ENCODE results near the gene PACS2. TPM values are rescaled to one million over a fixed set of nuclear protein-coding genes. Genes with fewer than 3 reads are reported as not detected.

Gene PACS2
- total RNA-seq, 2 experiments from 2014 or later, result 26.7 to 30.4 TPM

DNA sequence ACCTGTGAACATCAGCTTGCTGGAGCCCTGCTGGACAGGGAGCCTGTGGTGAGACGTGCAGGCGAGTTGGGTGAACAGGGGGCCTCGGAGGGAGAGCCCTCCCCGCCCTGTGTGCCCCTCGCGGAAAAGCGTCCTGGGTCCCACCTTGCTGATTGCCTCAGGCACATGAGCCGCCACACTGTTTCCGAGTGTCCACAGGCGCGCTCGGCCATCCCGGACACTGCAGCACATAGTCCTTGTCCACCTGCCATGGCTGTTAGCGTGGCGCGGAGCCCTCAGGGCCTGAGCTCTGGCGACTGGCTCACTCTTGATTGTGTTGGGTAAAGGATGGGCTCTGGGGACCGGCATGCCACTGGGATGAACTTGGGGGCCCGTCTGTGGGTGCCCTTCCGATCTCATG, 40.0 kb downstream of the PACS2 start:
- H3K9me3 Mint-ChIP-seq, result no peaks in the 10 kb centered on the region
- no peak overlapping the region for H3K27ac Mint-ChIP-seq
- no peak for ATAC-seq
- CTCF ChIA-PET, result no interaction called here
- DNase-seq, result no peak
- POLR2A ChIA-PET, result no interaction called here
- TF ChIP-seq, protein P1, sequence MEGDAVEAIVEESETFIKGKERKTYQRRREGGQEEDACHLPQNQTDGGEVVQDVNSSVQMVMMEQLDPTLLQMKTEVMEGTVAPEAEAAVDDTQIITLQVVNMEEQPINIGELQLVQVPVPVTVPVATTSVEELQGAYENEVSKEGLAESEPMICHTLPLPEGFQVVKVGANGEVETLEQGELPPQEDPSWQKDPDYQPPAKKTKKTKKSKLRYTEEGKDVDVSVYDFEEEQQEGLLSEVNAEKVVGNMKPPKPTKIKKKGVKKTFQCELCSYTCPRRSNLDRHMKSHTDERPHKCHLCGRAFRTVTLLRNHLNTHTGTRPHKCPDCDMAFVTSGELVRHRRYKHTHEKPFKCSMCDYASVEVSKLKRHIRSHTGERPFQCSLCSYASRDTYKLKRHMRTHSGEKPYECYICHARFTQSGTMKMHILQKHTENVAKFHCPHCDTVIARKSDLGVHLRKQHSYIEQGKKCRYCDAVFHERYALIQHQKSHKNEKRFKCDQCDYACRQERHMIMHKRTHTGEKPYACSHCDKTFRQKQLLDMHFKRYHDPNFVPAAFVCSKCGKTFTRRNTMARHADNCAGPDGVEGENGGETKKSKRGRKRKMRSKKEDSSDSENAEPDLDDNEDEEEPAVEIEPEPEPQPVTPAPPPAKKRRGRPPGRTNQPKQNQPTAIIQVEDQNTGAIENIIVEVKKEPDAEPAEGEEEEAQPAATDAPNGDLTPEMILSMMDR (IDR thresholded peaks at IDR 0.05), result no peak
- intact Hi-C loops (cut with micrococcal nuclease), result loop anchor here (5.0 kb wide), 2 partner anchors 152 to 262 kb away; no protein-coding TSS in a partner anchor
- peaks cover 2% of the 10 kb centered on the region for H3K4me1 Mint-ChIP-seq (ENCODE audit: low read depth)
- no peaks in the 10 kb centered on the region for H3K36me3 Mint-ChIP-seq (ENCODE audit: low read depth)
- no peaks in the 10 kb centered on the region for H3K27me3 Mint-ChIP-seq
- H3K4me3 Mint-ChIP-seq, result no peak overlapping the region

DNA sequence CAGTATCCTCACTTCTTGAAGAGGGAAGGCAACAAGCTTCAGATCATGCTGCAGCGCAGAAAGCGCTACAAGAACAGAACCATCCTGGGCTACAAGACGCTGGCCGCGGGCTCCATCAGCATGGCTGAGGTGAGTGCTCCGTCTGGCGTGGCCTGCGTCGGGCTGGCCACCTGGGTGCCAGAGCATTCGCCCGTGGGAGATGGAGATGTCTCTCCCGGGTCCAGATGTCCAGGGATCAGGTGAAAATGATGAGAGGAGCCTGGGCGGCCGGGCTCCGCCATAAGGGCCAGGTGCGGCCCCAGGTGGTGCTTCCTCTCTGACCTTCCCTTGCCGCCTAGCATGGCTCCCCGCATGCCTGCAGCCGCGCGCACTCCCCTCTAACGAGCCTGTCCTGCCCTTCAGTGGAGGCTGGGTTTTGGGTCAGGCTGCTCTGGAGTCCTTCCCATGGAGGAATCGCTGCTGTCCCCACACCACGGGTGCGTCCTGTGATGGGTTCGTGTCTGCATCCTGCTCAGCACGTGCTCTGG, 40.6 kb downstream of the PACS2 start:
- Mint-ChIP-seq H3K27ac (no peak overlapping the region), H3K9me3 (no peaks in the 10 kb centered on the region), H3K36me3 (ENCODE audit: low read depth) (no peaks in the 10 kb centered on the region), H3K4me1 (ENCODE audit: low read depth) (peaks cover 2% of the 10 kb centered on the region), H3K27me3 (no peaks in the 10 kb centered on the region), H3K4me3 (no peak overlapping the region)
- DNase-seq (no peak), ATAC-seq (no peak)
- intact Hi-C loops (cut with micrococcal nuclease), result no loop called here
- TF ChIP-seq, protein P1 (IDR thresholded peaks at IDR 0.05), result no peak
- POLR2A ChIA-PET, result no interaction called here
- CTCF ChIA-PET, result no interaction called here

DNA sequence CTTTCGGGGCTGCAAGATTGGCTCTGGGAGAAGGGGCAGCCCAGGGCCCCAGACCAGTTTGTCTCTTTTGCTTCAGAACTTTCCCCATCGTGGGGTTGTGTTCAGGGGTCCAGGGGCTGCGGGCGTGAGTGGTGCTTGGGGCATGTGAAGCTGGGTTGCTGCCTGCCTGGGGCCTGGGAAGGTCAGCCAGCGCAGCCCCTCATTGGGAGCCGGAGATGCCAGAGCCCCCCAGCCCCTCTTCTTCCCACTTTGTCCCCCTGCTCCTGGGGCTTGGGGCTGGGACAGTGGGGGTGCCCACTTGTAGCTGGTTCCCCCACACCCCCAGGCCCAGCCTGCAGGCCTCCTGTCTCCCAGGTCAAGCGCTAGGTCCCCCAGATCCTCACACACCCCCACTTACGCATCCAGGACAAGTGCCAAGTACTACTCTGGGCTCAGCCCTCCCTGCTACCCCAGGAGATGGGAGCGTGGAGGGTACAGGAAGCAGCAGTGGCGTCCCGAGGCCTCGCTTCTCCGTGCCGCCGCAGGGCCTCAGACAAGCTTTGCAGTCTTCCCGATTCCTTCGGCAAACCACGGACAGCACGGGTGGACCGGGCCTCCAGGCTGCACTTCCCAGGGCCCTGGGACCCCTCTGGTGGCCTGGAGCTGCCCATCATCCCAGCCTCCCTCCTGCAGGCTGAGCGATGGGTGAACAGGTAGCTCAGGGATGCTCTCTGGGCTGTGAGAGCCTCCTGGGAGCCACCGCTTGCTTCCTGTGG, 41.5 kb downstream of the PACS2 start:
- no peak overlapping the region for H3K27ac Mint-ChIP-seq
- TF ChIP-seq, protein P1 (IDR thresholded peaks at IDR 0.05), result no peak
- ATAC-seq (no peak), DNase-seq (no peak)
- ChIA-PET POLR2A (interaction anchor here (0.7 kb wide), 1 partner anchor 173 kb away, joined by 3 read pairs; no protein-coding TSS in a partner anchor), CTCF (interaction anchor here (1.2 kb wide), 1 partner anchor 153 kb away, joined by 3 read pairs; no protein-coding TSS in a partner anchor)
- no peaks in the 10 kb centered on the region for H3K27me3 Mint-ChIP-seq
- H3K4me1 Mint-ChIP-seq (ENCODE audit: low read depth), result peaks cover 2% of the 10 kb centered on the region
- no peak overlapping the region for H3K4me3 Mint-ChIP-seq
- no peaks in the 10 kb centered on the region for H3K36me3 Mint-ChIP-seq (ENCODE audit: low read depth)
- intact Hi-C loops (cut with micrococcal nuclease), result no loop called here
- H3K9me3 Mint-ChIP-seq, result no peaks in the 10 kb centered on the region

DNA sequence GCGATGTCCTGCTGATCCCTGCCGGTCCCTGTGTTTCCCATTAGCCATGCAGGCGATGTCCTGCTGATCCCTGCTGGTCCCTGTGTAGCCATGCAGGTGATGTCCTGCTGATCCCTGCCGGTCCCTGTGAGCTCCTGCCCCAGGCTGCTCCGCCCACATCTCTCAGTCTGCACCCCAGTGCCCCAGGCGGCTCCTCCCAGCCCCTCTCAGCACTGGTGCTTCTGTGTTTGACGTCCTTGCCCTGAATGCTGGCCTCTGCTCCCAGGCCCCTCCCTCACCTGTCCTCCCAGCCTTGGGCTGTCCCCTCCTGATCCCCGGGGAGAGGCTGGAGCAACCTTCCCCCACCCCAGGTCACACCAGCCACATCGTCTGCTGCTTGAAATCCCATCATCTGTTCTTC, 42.4 kb downstream of the PACS2 start:
- Mint-ChIP-seq H3K36me3 (ENCODE audit: low read depth) (no peaks in the 10 kb centered on the region), H3K27me3 (no peaks in the 10 kb centered on the region), H3K9me3 (no peaks in the 10 kb centered on the region), H3K27ac (no peak overlapping the region), H3K4me3 (no peak overlapping the region), H3K4me1 (ENCODE audit: low read depth) (peaks cover 2% of the 10 kb centered on the region)
- TF ChIP-seq, protein P1 (IDR thresholded peaks at IDR 0.05), result no peak
- ChIA-PET POLR2A (no interaction called here), CTCF (interaction anchor here (1.2 kb wide), 1 partner anchor 154 kb away, joined by 3 read pairs; no protein-coding TSS in a partner anchor)
- no peak for DNase-seq
- intact Hi-C loops (cut with micrococcal nuclease), result no loop called here
- ATAC-seq, result no peak

DNA sequence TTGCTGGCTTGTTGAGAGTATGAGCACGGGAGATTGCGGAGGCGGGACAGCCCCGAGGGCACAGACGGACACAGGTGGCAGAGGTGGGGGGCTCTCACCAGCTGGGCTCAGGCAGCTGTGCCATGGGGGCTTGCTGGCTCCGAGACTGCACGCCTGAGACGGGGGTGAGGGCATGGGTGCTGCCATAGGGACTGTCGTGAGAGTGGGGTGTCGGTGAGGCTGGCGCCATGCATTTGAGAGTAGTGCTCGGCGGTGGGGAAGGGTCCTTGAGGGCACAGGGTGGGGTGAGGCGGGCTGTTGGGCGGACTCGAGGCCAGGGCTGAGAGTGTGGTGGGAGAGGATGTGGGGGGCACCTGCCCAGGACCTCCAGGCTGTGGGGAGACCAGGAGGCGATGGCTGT, 43.1 kb downstream of the PACS2 start:
- intact Hi-C loops (cut with micrococcal nuclease), result no loop called here
- Mint-ChIP-seq H3K27me3 (no peaks in the 10 kb centered on the region), H3K36me3 (ENCODE audit: low read depth) (no peaks in the 10 kb centered on the region), H3K9me3 (no peaks in the 10 kb centered on the region), H3K4me1 (ENCODE audit: low read depth) (no peaks in the 10 kb centered on the region), H3K4me3 (no peak overlapping the region), H3K27ac (no peak overlapping the region)
- CTCF ChIA-PET, result no interaction called here
- DNase-seq (no peak), ATAC-seq (no peak)
- TF ChIP-seq, protein P1 (IDR thresholded peaks at IDR 0.05), result no peak
- POLR2A ChIA-PET, result no interaction called here

Data from activated CD8-positive, alpha-beta T cell treated with anti-CD3 and anti-CD28 coated beads for 36 hours (primary cell).